GM15510 (cell line): Measurements from ENCODE around the gene PIPOX.

Experiments used
- POLR2A ChIP-seq: IDR thresholded peaks from 3 replicates; pipeline ENCODE4 v1.6.1; 2011; ENCODE audit warnings: borderline replicate concordance; ENCODE audit not compliant: insufficient read length; ENCODE audit errors: extremely low read depth

Gene PIPOX

DNA sequence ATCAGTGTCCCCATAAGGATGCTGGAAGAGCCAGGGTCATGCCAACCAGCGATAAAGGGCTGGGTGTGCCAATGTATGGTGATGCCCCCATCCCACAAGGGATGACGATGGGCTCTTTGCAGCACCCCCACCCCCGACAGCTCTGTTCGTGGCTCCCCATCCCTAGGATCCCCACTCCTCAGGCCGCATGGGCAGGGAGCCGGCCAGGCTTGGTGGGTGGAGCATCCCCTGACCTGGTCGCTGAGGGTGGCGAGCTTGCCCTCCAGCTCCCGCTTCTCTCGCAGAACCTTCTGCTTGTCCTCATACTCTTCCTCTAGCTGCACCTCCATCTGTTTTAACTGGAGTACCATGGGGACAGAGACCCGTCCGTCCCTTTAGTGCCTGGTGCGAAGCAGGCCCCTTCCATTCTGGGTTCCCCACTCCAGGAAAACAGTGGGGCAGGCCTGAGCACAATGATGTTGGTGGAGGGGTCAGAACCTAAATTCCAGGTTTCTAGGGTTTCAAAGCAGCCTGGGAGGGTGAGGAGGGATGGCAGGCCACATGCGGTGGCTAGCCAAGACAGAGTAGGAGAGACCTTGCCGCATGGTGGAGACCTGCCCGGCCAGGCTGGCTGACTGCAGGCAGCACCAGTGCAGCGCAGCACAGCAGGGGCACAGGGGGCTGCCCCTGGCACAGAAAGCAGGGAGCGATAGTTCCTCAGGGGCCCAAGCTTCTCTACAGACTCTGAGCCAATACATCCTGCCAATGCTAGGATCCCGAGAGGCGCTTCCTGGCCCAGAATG, 50.3 kb downstream of the PIPOX start:
- no peak for TF ChIP-seq POLR2A

DNA sequence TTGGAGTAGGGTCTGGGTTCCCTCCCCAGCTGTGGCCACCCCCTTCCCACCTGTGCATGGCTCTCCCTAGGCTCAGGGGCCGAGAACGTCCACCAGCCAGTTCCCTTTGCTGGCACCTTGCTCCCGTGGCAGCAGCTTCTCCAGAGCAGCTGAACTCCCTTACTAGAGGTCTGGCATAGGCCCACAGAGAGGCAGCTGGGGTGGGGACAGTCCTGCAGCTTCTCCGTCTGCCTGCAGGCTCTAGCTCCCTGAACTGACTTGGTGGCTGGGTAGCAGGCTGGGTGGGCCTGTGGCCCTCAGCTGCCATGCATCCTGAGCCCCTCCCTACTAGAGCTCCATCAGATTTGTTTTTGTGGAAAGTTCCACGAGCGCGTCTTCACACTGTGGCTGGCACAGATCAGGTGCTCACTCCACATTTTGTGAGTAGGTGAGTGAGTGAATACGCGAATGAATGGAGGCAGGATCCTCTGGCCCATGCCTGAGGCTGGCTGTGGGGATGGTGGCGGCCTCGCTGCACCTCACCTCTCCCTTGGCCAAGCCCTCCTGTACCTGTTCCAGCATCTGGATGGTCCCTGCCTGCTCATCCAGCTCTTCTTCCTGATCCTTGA, 51.3 kb downstream of the PIPOX start:
- no peak for TF ChIP-seq POLR2A

DNA sequence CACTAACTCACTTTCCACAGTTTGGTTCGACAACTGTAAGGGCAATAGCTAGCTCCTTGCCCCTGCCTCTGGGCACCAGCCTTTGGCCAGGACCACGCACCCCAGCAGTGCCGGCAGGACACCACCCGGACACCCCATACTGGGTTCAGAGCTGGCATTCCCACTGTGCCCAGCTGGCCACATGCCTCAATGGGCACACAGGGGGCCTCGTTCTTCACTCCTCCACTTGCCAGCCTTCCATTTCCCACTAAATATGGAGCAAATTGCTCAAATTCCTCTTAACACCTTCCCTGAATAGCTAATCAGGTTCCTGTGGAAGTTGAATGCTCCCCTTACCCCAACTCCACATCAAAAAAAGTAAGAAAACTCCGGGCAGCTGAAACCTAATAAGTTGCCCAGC, 52.5 kb downstream of the PIPOX start:
- TF ChIP-seq POLR2A = no peak

DNA sequence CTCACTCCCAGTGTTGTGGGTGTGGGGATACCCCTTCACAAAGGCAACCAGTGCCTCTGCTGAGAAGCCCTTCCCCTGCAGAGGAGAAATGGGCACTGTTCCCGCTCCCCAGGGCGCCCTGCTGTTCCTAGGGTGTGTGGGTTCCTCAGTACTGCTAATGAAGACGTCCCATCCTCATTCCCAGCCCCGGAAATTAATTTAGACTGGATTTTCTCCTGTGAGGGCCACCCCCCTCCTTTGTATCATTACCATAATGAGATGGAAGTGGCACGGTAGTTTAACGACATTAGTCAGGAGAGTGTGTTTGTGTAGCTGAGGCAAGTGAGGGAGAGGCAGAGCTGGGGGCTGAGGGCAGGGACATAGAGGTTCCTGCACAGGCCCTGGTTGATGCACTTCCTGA, 53.2 kb downstream of the PIPOX start:
- no peak for TF ChIP-seq POLR2A

DNA sequence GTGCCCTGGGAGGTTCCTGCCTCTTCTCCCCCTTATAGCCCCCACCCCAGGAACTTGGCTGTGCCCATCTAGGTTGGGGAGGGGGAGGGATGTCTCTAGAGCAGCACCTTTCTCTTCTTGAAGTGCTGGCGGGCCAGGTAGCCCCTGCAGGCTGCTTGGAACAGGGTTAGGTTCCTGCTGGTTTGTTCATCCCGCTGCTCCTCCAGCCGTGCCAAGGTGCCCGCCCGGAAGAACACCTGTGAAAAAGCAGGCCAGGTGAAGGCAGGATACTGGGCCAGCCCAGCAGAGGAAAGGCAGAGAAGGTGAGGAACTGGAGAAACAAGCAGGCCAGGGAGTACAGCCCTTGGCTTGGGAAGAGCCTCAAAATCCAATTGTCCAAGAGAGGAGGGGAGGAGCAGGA, 56.6 kb downstream of the PIPOX start:
- TF ChIP-seq POLR2A = no peak

DNA sequence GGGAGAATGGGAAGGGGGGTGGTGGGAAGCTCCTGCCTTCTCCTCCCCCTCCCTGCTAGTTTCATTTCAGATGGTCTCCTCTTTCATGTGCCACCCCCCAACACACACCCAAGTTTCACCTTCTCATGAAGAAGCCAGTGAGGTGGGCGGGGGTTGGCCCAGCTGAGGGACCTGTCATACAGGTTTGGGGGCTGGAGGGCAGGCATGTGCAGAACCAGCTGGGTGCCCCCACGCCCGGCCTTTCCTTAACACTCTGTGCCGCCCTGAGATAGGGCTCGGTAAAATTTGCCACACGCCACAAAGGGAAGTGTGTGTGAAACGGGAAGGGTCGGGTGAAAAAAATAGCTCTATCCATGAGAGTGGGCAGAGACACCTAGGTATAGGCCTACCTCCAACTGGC, 57.4 kb downstream of the PIPOX start:
- TF ChIP-seq POLR2A = no peak

DNA sequence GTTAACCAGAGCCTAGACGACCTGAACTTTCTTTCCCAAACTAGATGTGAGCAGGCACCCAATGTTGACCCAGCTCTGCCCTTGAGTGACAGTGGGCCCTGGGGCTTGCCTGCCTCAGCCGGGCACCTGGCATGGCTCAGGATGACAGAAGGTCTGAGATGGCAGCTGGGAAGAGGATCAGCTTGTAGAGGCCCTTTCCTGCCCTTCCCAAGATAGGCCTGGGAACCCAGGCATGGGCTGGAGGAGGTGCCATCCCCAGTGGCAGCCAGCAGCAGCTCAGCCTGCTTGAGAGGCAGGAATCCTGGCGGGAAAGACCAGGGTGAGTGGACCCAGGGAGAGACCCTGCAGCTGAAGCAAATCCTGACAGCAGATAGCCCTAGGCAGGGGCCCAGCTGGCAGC, 59.1 kb downstream of the PIPOX start:
- no peak for TF ChIP-seq POLR2A

DNA sequence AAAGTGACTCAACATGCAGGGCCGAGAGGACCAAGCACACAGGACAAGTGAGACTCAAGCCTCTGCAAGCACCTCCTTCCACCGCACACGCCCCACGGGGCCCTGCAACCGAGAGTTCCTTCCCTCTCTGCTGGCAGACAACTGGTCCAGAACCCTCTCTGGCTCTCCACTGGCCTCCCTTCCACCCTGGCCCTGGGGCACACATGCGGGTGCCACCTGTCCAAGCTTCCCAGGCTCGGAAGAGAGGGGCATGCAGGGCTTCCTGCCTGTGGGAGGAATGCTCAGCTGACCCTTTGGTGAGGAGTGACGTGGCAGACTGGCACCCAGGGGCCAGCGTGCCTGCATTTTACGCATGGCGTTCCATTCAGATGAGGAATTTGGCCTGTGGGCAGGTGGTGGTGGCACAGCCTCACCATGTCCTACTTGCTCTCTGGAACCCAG, 59.8 kb downstream of the PIPOX start:
- TF ChIP-seq POLR2A = no peak

DNA sequence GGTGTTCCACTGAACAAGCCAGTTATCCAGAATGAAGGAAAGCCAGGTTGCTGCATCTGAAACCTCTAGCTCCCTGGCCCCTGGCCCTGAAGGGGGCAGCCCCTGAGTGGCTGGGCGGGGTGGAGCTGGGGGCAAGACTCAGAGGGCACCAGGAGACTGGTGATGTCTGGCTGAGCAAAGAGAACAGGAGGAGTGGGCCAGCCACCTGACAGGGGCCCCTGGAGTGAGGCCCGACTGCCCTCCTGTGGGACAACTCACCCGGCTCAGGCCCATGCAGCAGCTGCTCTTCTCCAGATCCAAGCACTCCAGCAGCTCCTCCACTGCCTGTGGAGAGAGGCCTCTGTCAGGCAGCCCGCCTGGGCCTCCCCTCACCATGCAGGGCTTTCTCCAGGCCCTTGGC, 60.4 kb downstream of the PIPOX start:
- TF ChIP-seq POLR2A = no peak
